ENCODE results near the gene DPP6. TPM values are rescaled to one million over a fixed set of nuclear protein-coding genes. Genes with fewer than 3 reads are reported as not detected.

Gene DPP6
- total RNA-seq, 2 experiments from 2014 or later = not detected

DNA sequence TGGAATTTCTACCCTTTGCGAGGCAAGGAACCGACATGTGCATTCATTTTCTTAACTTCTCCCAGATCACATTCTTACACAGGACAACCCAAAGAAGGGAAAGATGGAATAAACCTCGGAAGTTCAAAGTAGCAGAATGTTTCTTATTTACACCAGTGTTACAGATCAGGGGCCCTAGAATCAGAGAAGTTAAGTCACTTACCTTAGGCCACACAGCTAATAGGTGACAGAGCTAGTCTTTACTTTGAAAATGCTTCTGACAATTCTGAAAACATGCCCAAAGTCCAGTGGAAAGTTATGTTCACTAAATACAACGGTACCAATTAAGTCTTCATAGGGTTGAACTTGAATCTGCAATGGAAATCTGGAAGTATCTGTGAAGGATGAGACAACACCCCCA lies 437.7 kb downstream of the DPP6 start:
- ChIA-PET POLR2A (no interaction called here), CTCF (no interaction called here)
- H3K27ac Mint-ChIP-seq = no peak overlapping the region
- H3K9me3 Mint-ChIP-seq = peaks cover 3% of the 10 kb centered on the region
- no peaks in the 10 kb centered on the region for H3K4me1 Mint-ChIP-seq (ENCODE audit: low read depth)
- H3K27me3 Mint-ChIP-seq = no peaks in the 10 kb centered on the region
- no peak overlapping the region for H3K4me3 Mint-ChIP-seq
- DNase-seq = no peak
- H3K36me3 Mint-ChIP-seq = no peaks in the 10 kb centered on the region
- intact Hi-C loops (cut with micrococcal nuclease) = no loop called here

DNA sequence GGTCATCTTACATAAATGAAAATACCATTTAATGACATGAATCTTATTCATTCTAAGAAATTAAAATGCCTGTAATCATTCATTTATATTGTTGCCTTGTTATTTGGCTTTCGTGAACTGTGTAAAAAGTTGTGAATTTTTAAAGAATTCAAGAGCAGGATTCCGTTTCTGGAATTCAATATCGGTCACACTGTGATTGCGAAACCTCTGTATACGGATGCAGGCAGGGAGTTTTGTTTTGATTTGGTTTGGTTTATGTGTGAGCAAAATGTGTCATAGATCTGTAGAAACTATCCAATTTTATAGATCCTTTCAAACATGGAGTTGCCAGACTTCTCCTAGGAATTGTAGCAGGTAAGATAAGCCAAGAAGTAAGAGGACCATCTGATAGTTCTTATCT lies 441.4 kb downstream of the DPP6 start:
- no peak overlapping the region for H3K4me3 Mint-ChIP-seq
- no peak overlapping the region for H3K27ac Mint-ChIP-seq
- CTCF ChIA-PET = no interaction called here
- intact Hi-C loops (cut with micrococcal nuclease) = no loop called here
- POLR2A ChIA-PET = no interaction called here
- no peaks in the 10 kb centered on the region for H3K4me1 Mint-ChIP-seq (ENCODE audit: low read depth)
- H3K27me3 Mint-ChIP-seq = no peaks in the 10 kb centered on the region
- DNase-seq = no peak
- H3K36me3 Mint-ChIP-seq = no peaks in the 10 kb centered on the region
- H3K9me3 Mint-ChIP-seq = no peaks in the 10 kb centered on the region

- Mint-ChIP-seq H3K4me3 (no peak overlapping the region), H3K9me3 (peaks cover 19% of the 10 kb centered on the region), H3K4me1 (ENCODE audit: low read depth) (no peaks in the 10 kb centered on the region)
Observed at GRCh38 chr7:154497751-154498150, 445.6 kb downstream of the DPP6 start.

DNA sequence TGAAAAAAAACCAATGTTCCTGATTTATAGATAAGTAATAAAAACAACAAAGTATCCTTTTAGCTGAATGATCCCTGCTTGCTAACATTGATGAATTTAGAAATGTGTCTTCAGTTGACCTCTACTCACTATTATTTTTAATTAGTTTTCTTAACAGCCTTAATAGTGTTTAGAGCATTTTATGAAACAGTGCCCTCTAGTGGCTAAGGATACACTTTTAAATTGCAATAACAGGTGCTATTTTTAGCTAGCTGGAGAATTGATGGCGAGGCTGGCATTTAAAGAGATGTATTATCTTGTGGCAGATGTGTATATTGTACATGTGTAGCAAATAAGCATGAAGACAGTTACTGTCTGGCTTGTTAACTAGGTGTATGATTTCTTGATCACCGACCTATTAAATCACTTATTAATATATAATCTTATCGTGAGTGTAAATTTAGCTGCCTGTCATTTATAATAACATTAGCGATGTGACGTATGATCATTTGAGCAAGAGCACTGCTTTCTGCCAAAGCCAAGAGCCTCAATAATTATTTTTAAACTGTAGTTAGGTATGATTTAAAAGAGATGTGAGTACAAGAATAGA lies 451.9 kb downstream of the DPP6 start:
- no peaks in the 10 kb centered on the region for H3K27me3 Mint-ChIP-seq
- H3K4me3 Mint-ChIP-seq = no peak overlapping the region
- ChIA-PET POLR2A (no interaction called here), CTCF (interaction anchor here (0.7 to 1.4 kb wide), 5 partner anchors 9 to 1612 kb away, joined by 3 to 5 read pairs (median 4); no protein-coding TSS in a partner anchor)
- H3K4me1 Mint-ChIP-seq (ENCODE audit: low read depth) = no peaks in the 10 kb centered on the region
- H3K9me3 Mint-ChIP-seq = peaks cover 19% of the 10 kb centered on the region
- no peak for DNase-seq
- intact Hi-C loops (cut with micrococcal nuclease) = loop anchor here (10.0 kb wide), 1 partner anchor 1609 kb away; no protein-coding TSS in a partner anchor
- no peaks in the 10 kb centered on the region for H3K36me3 Mint-ChIP-seq
- no peak overlapping the region for H3K27ac Mint-ChIP-seq

More at GRCh38 chr7:154497751-154498150, 445.6 kb downstream of the DPP6 start:
- CTCF ChIA-PET = no interaction called here
- POLR2A ChIA-PET = no interaction called here
- no peak for DNase-seq
- Mint-ChIP-seq H3K36me3 (no peaks in the 10 kb centered on the region), H3K27ac (no peak overlapping the region), H3K27me3 (no peaks in the 10 kb centered on the region)
- intact Hi-C loops (cut with micrococcal nuclease) = no loop called here

GRCh38 chr7:154504918-154505317 lies 452.7 kb downstream of the DPP6 start:
- CTCF ChIA-PET = interaction anchor here (0.7 to 0.8 kb wide), 2 partner anchors 12 to 47 kb away, joined by 3 to 4 read pairs; no protein-coding TSS in a partner anchor
- Mint-ChIP-seq H3K9me3 (peaks cover 19% of the 10 kb centered on the region), H3K27me3 (no peaks in the 10 kb centered on the region), H3K4me1 (ENCODE audit: low read depth) (no peaks in the 10 kb centered on the region), H3K36me3 (no peaks in the 10 kb centered on the region), H3K27ac (no peak overlapping the region), H3K4me3 (no peak overlapping the region)
- intact Hi-C loops (cut with micrococcal nuclease) = loop anchor here (10.0 kb wide), 1 partner anchor 1610 kb away; no protein-coding TSS in a partner anchor
- no peak for DNase-seq
- POLR2A ChIA-PET = no interaction called here

- CTCF ChIA-PET = interaction anchor here (0.7 kb wide), 1 partner anchor 12 kb away, joined by 4 read pairs; no protein-coding TSS in a partner anchor
Observed at GRCh38 chr7:154505362-154505761, 453.2 kb downstream of the DPP6 start.

GRCh38 chr7:154509192-154509591 lies 457.0 kb downstream of the DPP6 start:
- POLR2A ChIA-PET = no interaction called here
- no peaks in the 10 kb centered on the region for H3K36me3 Mint-ChIP-seq
- H3K9me3 Mint-ChIP-seq = no peaks in the 10 kb centered on the region
- intact Hi-C loops (cut with micrococcal nuclease) = loop anchor here (10.0 kb wide), 1 partner anchor 1614 kb away; no protein-coding TSS in a partner anchor
- CTCF ChIA-PET = no interaction called here
- H3K4me3 Mint-ChIP-seq = no peak overlapping the region
- no peak overlapping the region for H3K27ac Mint-ChIP-seq
- H3K27me3 Mint-ChIP-seq = no peaks in the 10 kb centered on the region
- no peaks in the 10 kb centered on the region for H3K4me1 Mint-ChIP-seq (ENCODE audit: low read depth)
- no peak for DNase-seq

More at GRCh38 chr7:154505362-154505761, 453.2 kb downstream of the DPP6 start:
- Mint-ChIP-seq H3K9me3 (peaks cover 17% of the 10 kb centered on the region), H3K4me1 (ENCODE audit: low read depth) (no peaks in the 10 kb centered on the region), H3K27ac (no peak overlapping the region), H3K4me3 (no peak overlapping the region), H3K27me3 (no peaks in the 10 kb centered on the region), H3K36me3 (no peaks in the 10 kb centered on the region)
- DNase-seq = no peak
- intact Hi-C loops (cut with micrococcal nuclease) = loop anchor here (10.0 kb wide), 1 partner anchor 1611 kb away; no protein-coding TSS in a partner anchor
- POLR2A ChIA-PET = no interaction called here

DNA sequence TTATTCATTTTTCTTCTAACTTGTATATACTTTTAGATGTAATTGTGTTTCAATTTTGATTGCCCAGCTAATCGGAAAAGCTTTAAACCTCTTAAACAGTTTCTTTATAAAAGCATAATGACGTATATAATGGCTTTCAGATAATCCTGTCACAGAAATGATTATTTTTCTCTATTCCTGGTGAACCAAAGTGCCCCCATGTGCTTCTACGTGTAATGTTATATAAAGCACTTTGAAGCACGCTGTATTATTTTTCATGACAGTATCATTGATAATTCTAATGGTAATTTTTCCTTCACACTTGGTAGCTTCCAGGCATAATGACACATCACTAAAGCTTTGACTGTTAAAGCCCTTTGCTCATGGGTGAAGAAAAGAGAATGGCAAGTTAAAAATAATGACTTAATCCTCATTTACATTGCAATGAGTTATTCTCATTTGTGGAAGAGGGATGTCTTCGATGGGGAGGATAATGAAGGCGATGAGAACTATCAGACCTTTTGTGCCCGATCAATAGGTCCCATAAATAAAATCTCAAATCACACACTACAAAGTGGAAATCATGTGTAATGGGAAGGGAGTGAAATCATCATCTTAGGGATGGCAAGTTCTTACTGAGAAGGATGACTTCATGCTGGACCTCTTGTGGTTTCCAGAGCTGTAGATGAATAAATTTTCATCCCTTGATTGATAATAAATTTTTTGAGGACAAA lies 460.1 kb downstream of the DPP6 start:
- DNase-seq = no peak
- Mint-ChIP-seq H3K9me3 (peaks cover 5% of the 10 kb centered on the region), H3K36me3 (no peaks in the 10 kb centered on the region), H3K4me3 (no peak overlapping the region), H3K27me3 (no peaks in the 10 kb centered on the region), H3K27ac (no peak overlapping the region), H3K4me1 (ENCODE audit: low read depth) (no peaks in the 10 kb centered on the region)
- intact Hi-C loops (cut with micrococcal nuclease) = no loop called here
- ChIA-PET CTCF (no interaction called here), POLR2A (no interaction called here)

DNA sequence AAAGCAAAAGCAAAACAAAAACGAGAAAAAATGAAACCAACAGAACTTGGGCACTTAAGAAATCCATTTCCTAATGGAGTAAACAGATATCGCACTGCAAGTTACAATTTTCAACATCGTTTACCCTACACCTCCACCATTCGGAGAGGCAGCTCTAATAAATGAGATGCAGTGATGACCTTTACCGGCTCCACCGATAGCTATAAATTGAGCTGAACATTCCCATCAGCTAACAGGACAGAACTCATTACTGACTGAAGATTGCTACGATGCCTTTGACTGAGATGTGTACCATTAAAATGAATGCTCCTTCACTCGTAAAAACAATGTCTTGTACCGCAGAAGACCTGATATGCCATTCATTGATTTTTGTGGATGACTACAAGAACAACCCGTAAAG lies 465.6 kb downstream of the DPP6 start:
- Mint-ChIP-seq H3K9me3 (peaks cover 9% of the 10 kb centered on the region), H3K27ac (no peak overlapping the region), H3K36me3 (no peaks in the 10 kb centered on the region), H3K4me1 (ENCODE audit: low read depth) (no peaks in the 10 kb centered on the region), H3K27me3 (no peaks in the 10 kb centered on the region), H3K4me3 (no peak overlapping the region)
- ChIA-PET CTCF (no interaction called here), POLR2A (no interaction called here)
- DNase-seq = no peak
- intact Hi-C loops (cut with micrococcal nuclease) = no loop called here

DNA sequence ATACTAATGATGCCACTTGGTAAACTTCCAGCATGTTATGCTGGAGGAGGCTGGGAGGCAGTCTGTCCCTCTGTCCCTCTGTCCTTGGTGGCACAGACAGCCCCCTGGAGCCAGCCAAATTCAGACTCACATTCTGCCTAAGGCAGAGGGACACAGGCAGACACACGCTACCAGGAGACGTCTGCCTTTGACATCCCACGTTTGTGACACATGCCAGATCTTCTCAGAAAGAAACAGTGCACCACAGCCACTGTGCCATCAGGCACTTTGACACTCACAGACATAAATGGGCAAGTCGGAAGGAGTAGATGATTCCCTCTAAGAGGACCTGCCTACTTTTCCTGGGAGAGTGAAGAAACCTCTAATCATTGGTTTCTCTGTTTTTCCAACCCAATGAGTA lies 467.0 kb downstream of the DPP6 start:
- POLR2A ChIA-PET = no interaction called here
- Mint-ChIP-seq H3K4me1 (ENCODE audit: low read depth) (no peaks in the 10 kb centered on the region), H3K9me3 (peaks cover 9% of the 10 kb centered on the region), H3K27ac (no peak overlapping the region), H3K27me3 (no peaks in the 10 kb centered on the region), H3K4me3 (no peak overlapping the region), H3K36me3 (no peaks in the 10 kb centered on the region)
- DNase-seq = no peak
- intact Hi-C loops (cut with micrococcal nuclease) = no loop called here
- CTCF ChIA-PET = no interaction called here

DNA sequence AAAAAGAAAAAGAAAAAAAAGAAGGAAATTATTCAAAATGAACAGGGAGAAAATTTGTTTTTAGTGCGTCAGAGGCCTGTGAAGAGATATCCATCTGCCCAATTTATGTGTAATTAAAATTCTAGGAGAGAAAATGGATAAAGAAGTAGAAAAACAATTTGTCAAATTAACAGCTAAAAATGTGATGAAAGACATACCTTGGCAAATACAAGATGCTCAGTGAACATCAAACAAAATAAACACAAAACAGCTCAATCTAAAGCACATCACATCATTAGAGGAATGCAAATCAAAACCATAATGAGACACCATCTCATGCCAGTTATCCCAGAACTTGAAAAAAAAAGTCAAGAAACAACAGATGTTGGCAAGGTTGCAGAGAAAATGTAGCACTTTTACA lies 477.9 kb downstream of the DPP6 start:
- H3K27me3 Mint-ChIP-seq = no peaks in the 10 kb centered on the region
- ChIA-PET POLR2A (no interaction called here), CTCF (no interaction called here)
- no peak overlapping the region for H3K27ac Mint-ChIP-seq
- DNase-seq = no peak
- no peak overlapping the region for H3K4me3 Mint-ChIP-seq
- no peaks in the 10 kb centered on the region for H3K4me1 Mint-ChIP-seq (ENCODE audit: low read depth)
- H3K9me3 Mint-ChIP-seq = peaks cover 3% of the 10 kb centered on the region
- H3K36me3 Mint-ChIP-seq = no peaks in the 10 kb centered on the region
- intact Hi-C loops (cut with micrococcal nuclease) = no loop called here

DNA sequence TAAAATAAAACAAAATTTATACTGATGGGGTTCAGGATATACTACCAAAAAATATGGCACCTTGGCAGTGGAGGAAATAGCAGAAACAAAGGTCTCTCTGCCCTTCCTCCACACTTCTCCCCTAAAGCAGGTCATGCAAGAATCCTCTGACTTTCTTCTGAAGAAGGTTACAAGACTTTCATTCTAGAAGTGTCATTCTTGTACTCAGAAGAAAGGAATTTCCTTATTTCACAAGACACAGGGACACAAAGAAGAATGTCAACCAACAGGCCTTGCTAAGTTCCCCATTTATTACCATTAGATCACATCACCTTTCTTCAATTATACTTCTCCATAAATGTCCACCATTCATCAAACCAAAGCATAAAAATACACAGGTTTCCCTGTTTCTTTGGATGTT lies 480.6 kb downstream of the DPP6 start:
- no peaks in the 10 kb centered on the region for H3K36me3 Mint-ChIP-seq
- H3K4me3 Mint-ChIP-seq = no peak overlapping the region
- H3K9me3 Mint-ChIP-seq = peaks cover 3% of the 10 kb centered on the region
- intact Hi-C loops (cut with micrococcal nuclease) = no loop called here
- no peak overlapping the region for H3K27ac Mint-ChIP-seq
- no peaks in the 10 kb centered on the region for H3K4me1 Mint-ChIP-seq (ENCODE audit: low read depth)
- CTCF ChIA-PET = no interaction called here
- DNase-seq = no peak
- POLR2A ChIA-PET = no interaction called here
- no peaks in the 10 kb centered on the region for H3K27me3 Mint-ChIP-seq

GRCh38 chr7:154540596-154540995 lies 488.4 kb downstream of the DPP6 start:
- intact Hi-C loops (cut with micrococcal nuclease) = no loop called here
- H3K36me3 Mint-ChIP-seq = no peaks in the 10 kb centered on the region
- no peak overlapping the region for H3K27ac Mint-ChIP-seq
- no peak overlapping the region for H3K4me3 Mint-ChIP-seq
- ChIA-PET CTCF (no interaction called here), POLR2A (no interaction called here)
- no peaks in the 10 kb centered on the region for H3K9me3 Mint-ChIP-seq
- H3K4me1 Mint-ChIP-seq (ENCODE audit: low read depth) = no peaks in the 10 kb centered on the region
- DNase-seq = no peak
- no peaks in the 10 kb centered on the region for H3K27me3 Mint-ChIP-seq
